ENCODE results near the gene FCER2.

FCER2 gene

GRCh38 chr19:7732045-7732444 lies 30.1 kb upstream of the FCER2 start, which contains the start of gene CLEC4G:
CLEC4G (minus strand) TSS chr19:7732110; CDS start chr19:7732102, 8 bp downstream.
- Histone ChIP-seq H3K9me3 (ENCODE audit: control insufficient read depth, insufficient read depth, low read length) (no peaks in the 10 kb centered on the region), H3K36me3 (ENCODE audit: control insufficient read depth, insufficient read depth, low read length) (no peaks in the 10 kb centered on the region), H3K27me3 (ENCODE audit: control insufficient read depth, insufficient read depth, low read length) (peaks cover 48% of the 10 kb centered on the region), H3K9ac (ENCODE audit: low read depth, low read length) (no peak within 1 kb of the TSS), H3K4me1 (ENCODE audit: control insufficient read depth, insufficient read depth, low read length) (0 out of 2 replicates have a peak, but pooled peaks cover 10% of the 10 kb centered on the region), H3K4me3 (ENCODE audit: low read depth, low read length) (no peak within 1 kb of the TSS), H3K27ac (ENCODE audit: low read depth, low read length) (no peak within 1 kb of the TSS)

GRCh38 chr19:7731615-7732014 lies 29.7 kb upstream of the FCER2 start:
- peaks cover 48% of the 10 kb centered on the region for H3K27me3 ChIP-seq (ENCODE audit: control insufficient read depth, insufficient read depth, low read length)
- no peaks in the 10 kb centered on the region for H3K36me3 ChIP-seq (ENCODE audit: control insufficient read depth, insufficient read depth, low read length)

GRCh38 chr19:7731218-7731595 lies 29.3 kb upstream of the FCER2 start:
- H3K4me1 ChIP-seq (ENCODE audit: control insufficient read depth, insufficient read depth, low read length) = 0 out of 2 replicates have a peak, but pooled peaks cover 10% of the 10 kb centered on the region
- no peak overlapping the region for H3K4me3 ChIP-seq (ENCODE audit: low read depth, low read length)
- no peak overlapping the region for H3K9ac ChIP-seq (ENCODE audit: low read depth, low read length)
- no peak overlapping the region for H3K27ac ChIP-seq (ENCODE audit: low read depth, low read length)
- H3K27me3 ChIP-seq (ENCODE audit: control insufficient read depth, insufficient read depth, low read length) = peaks cover 48% of the 10 kb centered on the region
- no peaks in the 10 kb centered on the region for H3K36me3 ChIP-seq (ENCODE audit: control insufficient read depth, insufficient read depth, low read length)
- H3K9me3 ChIP-seq (ENCODE audit: control insufficient read depth, insufficient read depth, low read length) = no peaks in the 10 kb centered on the region

More at GRCh38 chr19:7731615-7732014, 29.7 kb upstream of the FCER2 start:
- Histone ChIP-seq H3K4me3 (ENCODE audit: low read depth, low read length) (no peak overlapping the region), H3K9me3 (ENCODE audit: control insufficient read depth, insufficient read depth, low read length) (no peaks in the 10 kb centered on the region), H3K9ac (ENCODE audit: low read depth, low read length) (no peak overlapping the region), H3K27ac (ENCODE audit: low read depth, low read length) (no peak overlapping the region), H3K4me1 (ENCODE audit: control insufficient read depth, insufficient read depth, low read length) (0 out of 2 replicates have a peak, but pooled peaks cover 10% of the 10 kb centered on the region)

- no peaks in the 10 kb centered on the region for H3K36me3 ChIP-seq (ENCODE audit: control insufficient read depth, insufficient read depth, low read length)
- H3K27me3 ChIP-seq (ENCODE audit: control insufficient read depth, insufficient read depth, low read length) = peaks cover 48% of the 10 kb centered on the region
- 0 out of 2 replicates have a peak, but pooled peaks cover 10% of the 10 kb centered on the region for H3K4me1 ChIP-seq (ENCODE audit: control insufficient read depth, insufficient read depth, low read length)
- no peak overlapping the region for H3K9ac ChIP-seq (ENCODE audit: low read depth, low read length)
- peak overlapping the region; percentile 53 for H3K4me3 ChIP-seq (ENCODE audit: low read depth, low read length)
- no peaks in the 10 kb centered on the region for H3K9me3 ChIP-seq (ENCODE audit: control insufficient read depth, insufficient read depth, low read length)
- H3K27ac ChIP-seq (ENCODE audit: low read depth, low read length) = no peak overlapping the region
These were observed 28.6 kb upstream of the FCER2 start for GRCh38 chr19:7730286-7731217.

- Histone ChIP-seq H3K9ac (ENCODE audit: low read depth, low read length) (no peak overlapping the region), H3K9me3 (ENCODE audit: control insufficient read depth, insufficient read depth, low read length) (no peaks in the 10 kb centered on the region), H3K4me1 (ENCODE audit: control insufficient read depth, insufficient read depth, low read length) (0 out of 2 replicates have a peak, but pooled peaks cover 10% of the 10 kb centered on the region), H3K27me3 (ENCODE audit: control insufficient read depth, insufficient read depth, low read length) (peaks cover 48% of the 10 kb centered on the region), H3K36me3 (ENCODE audit: control insufficient read depth, insufficient read depth, low read length) (no peaks in the 10 kb centered on the region), H3K27ac (ENCODE audit: low read depth, low read length) (no peak overlapping the region), H3K4me3 (ENCODE audit: low read depth, low read length) (peak overlapping the region; percentile 53)
These were observed 27.9 kb upstream of the FCER2 start for GRCh38 chr19:7729831-7730285.

GRCh38 chr19:7729211-7729610 lies 27.3 kb upstream of the FCER2 start:
- Histone ChIP-seq H3K27ac (ENCODE audit: low read depth, low read length) (no peak overlapping the region), H3K4me3 (ENCODE audit: low read depth, low read length) (no peak overlapping the region; the same call in 1 of the 2 replicates), H3K27me3 (ENCODE audit: control insufficient read depth, insufficient read depth, low read length) (peaks cover 48% of the 10 kb centered on the region), H3K36me3 (ENCODE audit: control insufficient read depth, insufficient read depth, low read length) (no peaks in the 10 kb centered on the region), H3K4me1 (ENCODE audit: control insufficient read depth, insufficient read depth, low read length) (0 out of 2 replicates have a peak, but pooled peaks cover 10% of the 10 kb centered on the region), H3K9ac (ENCODE audit: low read depth, low read length) (no peak overlapping the region), H3K9me3 (ENCODE audit: control insufficient read depth, insufficient read depth, low read length) (no peaks in the 10 kb centered on the region)

GRCh38 chr19:7725791-7726190 lies 23.9 kb upstream of the FCER2 start:
- Histone ChIP-seq H3K27me3 (ENCODE audit: control insufficient read depth, insufficient read depth, low read length) (peaks cover 33% of the 10 kb centered on the region), H3K4me1 (ENCODE audit: control insufficient read depth, insufficient read depth, low read length) (0 out of 2 replicates have a peak, but pooled peaks cover 10% of the 10 kb centered on the region), H3K4me3 (ENCODE audit: low read depth, low read length) (no peak overlapping the region), H3K27ac (ENCODE audit: low read depth, low read length) (no peak overlapping the region), H3K36me3 (ENCODE audit: control insufficient read depth, insufficient read depth, low read length) (no peaks in the 10 kb centered on the region), H3K9ac (ENCODE audit: low read depth, low read length) (no peak overlapping the region), H3K9me3 (ENCODE audit: control insufficient read depth, insufficient read depth, low read length) (no peaks in the 10 kb centered on the region)

- no peak overlapping the region for H3K27ac ChIP-seq (ENCODE audit: low read depth, low read length)
- no peaks in the 10 kb centered on the region; the same call in 1 of the 2 replicates for H3K27me3 ChIP-seq (ENCODE audit: control insufficient read depth, insufficient read depth, low read length)
- no peak overlapping the region for H3K4me3 ChIP-seq (ENCODE audit: low read depth, low read length)
- no peak overlapping the region for H3K9ac ChIP-seq (ENCODE audit: low read depth, low read length)
- H3K4me1 ChIP-seq (ENCODE audit: control insufficient read depth, insufficient read depth, low read length) = no peaks in the 10 kb centered on the region
- H3K36me3 ChIP-seq (ENCODE audit: control insufficient read depth, insufficient read depth, low read length) = no peaks in the 10 kb centered on the region
- H3K9me3 ChIP-seq (ENCODE audit: control insufficient read depth, insufficient read depth, low read length) = no peaks in the 10 kb centered on the region
These were observed 20.3 kb upstream of the FCER2 start for GRCh38 chr19:7722231-7722651.

- Histone ChIP-seq H3K36me3 (ENCODE audit: control insufficient read depth, insufficient read depth, low read length) (no peaks in the 10 kb centered on the region), H3K27me3 (ENCODE audit: control insufficient read depth, insufficient read depth, low read length) (no peaks in the 10 kb centered on the region), H3K27ac (ENCODE audit: low read depth, low read length) (no peak overlapping the region), H3K4me1 (ENCODE audit: control insufficient read depth, insufficient read depth, low read length) (no peaks in the 10 kb centered on the region), H3K9ac (ENCODE audit: low read depth, low read length) (no peak overlapping the region), H3K4me3 (ENCODE audit: low read depth, low read length) (no peak overlapping the region), H3K9me3 (ENCODE audit: control insufficient read depth, insufficient read depth, low read length) (no peaks in the 10 kb centered on the region)
These were observed 18.4 kb upstream of the FCER2 start for GRCh38 chr19:7720351-7720750.

- H3K4me3 ChIP-seq (ENCODE audit: low read depth, low read length) = no peak overlapping the region
- H3K4me1 ChIP-seq (ENCODE audit: control insufficient read depth, insufficient read depth, low read length) = no peaks in the 10 kb centered on the region
- no peak overlapping the region for H3K9ac ChIP-seq (ENCODE audit: low read depth, low read length)
- no peaks in the 10 kb centered on the region for H3K36me3 ChIP-seq (ENCODE audit: control insufficient read depth, insufficient read depth, low read length)
- H3K27ac ChIP-seq (ENCODE audit: low read depth, low read length) = no peak overlapping the region
- no peaks in the 10 kb centered on the region for H3K9me3 ChIP-seq (ENCODE audit: control insufficient read depth, insufficient read depth, low read length)
- H3K27me3 ChIP-seq (ENCODE audit: control insufficient read depth, insufficient read depth, low read length) = no peaks in the 10 kb centered on the region
These were observed 16.7 kb upstream of the FCER2 start for GRCh38 chr19:7718668-7719067.

- Histone ChIP-seq H3K4me1 (ENCODE audit: control insufficient read depth, insufficient read depth, low read length) (no peaks in the 10 kb centered on the region), H3K27me3 (ENCODE audit: control insufficient read depth, insufficient read depth, low read length) (no peaks in the 10 kb centered on the region), H3K4me3 (ENCODE audit: low read depth, low read length) (no peak overlapping the region), H3K27ac (ENCODE audit: low read depth, low read length) (no peak overlapping the region), H3K36me3 (ENCODE audit: control insufficient read depth, insufficient read depth, low read length) (no peaks in the 10 kb centered on the region), H3K9me3 (ENCODE audit: control insufficient read depth, insufficient read depth, low read length) (no peaks in the 10 kb centered on the region), H3K9ac (ENCODE audit: low read depth, low read length) (no peak overlapping the region)
These were observed 14.8 kb upstream of the FCER2 start for GRCh38 chr19:7716762-7717161.

Data from HUES48 (cell line).